ENCODE measurements around the gene E4F1. TPM values are rescaled to one million over a fixed set of nuclear protein-coding genes. Genes with fewer than 3 reads are reported as not detected.

Gene E4F1
- total RNA-seq, 2 donors from 2014 or later: 24.5 to 29.6 TPM

GRCh38 chr16:2230376-2230775, 7.0 kb downstream of the E4F1 start:
- H3K4me1 Mint-ChIP-seq: no peaks in the 10 kb centered on the region
- Histone ChIP-seq H3K9me3 (ENCODE audit: control insufficient read depth, low read length) (no peaks in the 10 kb centered on the region), H3K4me1 (ENCODE audit: control insufficient read depth, insufficient read depth, low read length) (no peaks in the 10 kb centered on the region), H3K4me3 (ENCODE audit: low read length) (no peak overlapping the region), H3K27ac (ENCODE audit: low read depth, low read length) (no peak overlapping the region), H3K27me3 (ENCODE audit: control insufficient read depth, insufficient read depth, low read length, poor library complexity, severe bottlenecking) (no peaks in the 10 kb centered on the region), H3K9ac (ENCODE audit: extremely low read depth, low read length, poor library complexity, severe bottlenecking) (no peak overlapping the region), H3K36me3 (ENCODE audit: control insufficient read depth, insufficient read depth, low read length) (peaks cover 34% of the 10 kb centered on the region)
- H3K36me3 Mint-ChIP-seq (ENCODE audit: low read depth): peaks cover 22% of the 10 kb centered on the region
- 95 to 100% methylated on average over 4 to 13 of the region's 13 CpGs for WGBS, 2 experiments (ENCODE audit: insufficient coverage in 1 of 2, insufficient read length in 1 of 2)
- TF ChIP-seq CTCF (conservative IDR thresholded peaks at IDR 0.05): no peak
- no peaks in the 10 kb centered on the region for H3K9me3 Mint-ChIP-seq
- peaks cover under 1% of the 10 kb centered on the region for H3K27me3 Mint-ChIP-seq (ENCODE audit: insufficient read depth)
- no peak for DNase-seq
- no peak overlapping the region for H3K4me3 Mint-ChIP-seq
- H3K27ac Mint-ChIP-seq: no peak overlapping the region

GRCh38 chr16:2231016-2231931, 7.9 kb downstream of the E4F1 start:
- Histone ChIP-seq H3K9me3 (ENCODE audit: control insufficient read depth, low read length) (no peaks in the 10 kb centered on the region), H3K36me3 (ENCODE audit: control insufficient read depth, insufficient read depth, low read length) (peaks cover 30% of the 10 kb centered on the region), H3K4me1 (ENCODE audit: control insufficient read depth, insufficient read depth, low read length) (no peaks in the 10 kb centered on the region), H3K9ac (ENCODE audit: extremely low read depth, low read length, poor library complexity, severe bottlenecking) (no peak overlapping the region), H3K4me3 (ENCODE audit: low read length) (no peak overlapping the region), H3K27me3 (ENCODE audit: control insufficient read depth, insufficient read depth, low read length, poor library complexity, severe bottlenecking) (peaks cover 4% of the 10 kb centered on the region), H3K27ac (ENCODE audit: low read depth, low read length) (no peak overlapping the region)
- peaks cover 18% of the 10 kb centered on the region for H3K36me3 Mint-ChIP-seq (ENCODE audit: low read depth)
- DNase-seq: no peak
- H3K9me3 Mint-ChIP-seq: no peaks in the 10 kb centered on the region
- 94 to 98% methylated on average over 24 to 29 of the region's 29 CpGs for WGBS, 2 experiments (ENCODE audit: insufficient coverage in 1 of 2, insufficient read length in 1 of 2)
- no peak for TF ChIP-seq CTCF (conservative IDR thresholded peaks at IDR 0.05)
- peaks cover 7% of the 10 kb centered on the region for H3K27me3 Mint-ChIP-seq (ENCODE audit: insufficient read depth)
- H3K27ac Mint-ChIP-seq: no peak overlapping the region
- H3K4me3 Mint-ChIP-seq: no peak overlapping the region
- no peaks in the 10 kb centered on the region for H3K4me1 Mint-ChIP-seq

- no peak for DNase-seq
- H3K4me1 ChIP-seq (ENCODE audit: control insufficient read depth, insufficient read depth, low read length): no peaks in the 10 kb centered on the region
- no peak overlapping the region for H3K4me3 Mint-ChIP-seq
- H3K4me3 ChIP-seq (ENCODE audit: low read length): no peak overlapping the region
- WGBS, 2 experiments (ENCODE audit: insufficient coverage in 1 of 2, insufficient read length in 1 of 2): 93 to 94% methylated on average over 29 to 41 of the region's 41 CpGs
- H3K9me3 Mint-ChIP-seq: no peaks in the 10 kb centered on the region
- H3K36me3 ChIP-seq (ENCODE audit: control insufficient read depth, insufficient read depth, low read length): peaks cover 20% of the 10 kb centered on the region
- no peaks in the 10 kb centered on the region for H3K9me3 ChIP-seq (ENCODE audit: control insufficient read depth, low read length)
- H3K27ac Mint-ChIP-seq: no peak overlapping the region
- no peak overlapping the region for H3K9ac ChIP-seq (ENCODE audit: extremely low read depth, low read length, poor library complexity, severe bottlenecking)
- TF ChIP-seq CTCF (conservative IDR thresholded peaks at IDR 0.05): no peak
- H3K27ac ChIP-seq (ENCODE audit: low read depth, low read length): no peak overlapping the region
- no peaks in the 10 kb centered on the region for H3K4me1 Mint-ChIP-seq
- peaks cover 15% of the 10 kb centered on the region for H3K27me3 Mint-ChIP-seq (ENCODE audit: insufficient read depth)
- H3K27me3 ChIP-seq (ENCODE audit: control insufficient read depth, insufficient read depth, low read length, poor library complexity, severe bottlenecking): peaks cover 14% of the 10 kb centered on the region
- H3K36me3 Mint-ChIP-seq (ENCODE audit: low read depth): peaks cover 18% of the 10 kb centered on the region
Measured at GRCh38 chr16:2232094-2232990, 9.0 kb downstream of the E4F1 start.

All from endodermal cell (in vitro differentiated cells).